Omental fat pad (tissue), 4 donors: ENCODE measurements around the gene SORCS2. TPM values are rescaled to one million over a fixed set of nuclear protein-coding genes. Genes with fewer than 3 reads are reported as not detected.

ENCODE experiments used
- ATAC-seq: fragments of 150-250 bp; one replicate; pipeline ENCODE4 v1.9.1; 2016; ENCODE audit warnings: mild to moderate bottlenecking, moderate library complexity; ENCODE audit not compliant: low FRiP score
- DNase-seq: peaks from one replicate; pipeline ENCODE4 v3.0.0-alpha.2; 2019; ENCODE audit warnings: low spot score
- CTCF ChIP-seq, 3 donors: fragments of 450-650 bp; IDR thresholded peaks; one replicate each; pipeline ENCODE4 v1.5.1; 2016 to 2017; ENCODE audit warnings: antibody characterized with exemption in 3 of 3, mild to moderate bottlenecking in 3 of 3, moderate library complexity in 2 of 3
- total RNA-seq, 4 donors: library from RNA; depleted of rRNA; stranded (reverse); fragments of >200 nt; gene quantifications; one replicate each; pipeline ENCODE4 v1.1.0, GENCODE V29; 2016

Gene SORCS2
- total RNA-seq, 4 donors from 2014 or later, result 0.63 to 4.6 (median 1.2) TPM

GRCh38 chr4:7758476-7758875, 566.1 kb downstream of the SORCS2 start:
- no peak for ATAC-seq
- no peak for TF ChIP-seq CTCF (IDR thresholded peaks at IDR 0.05)
- DNase-seq, result no peak

GRCh38 chr4:7759216-7759615, 566.9 kb downstream of the SORCS2 start:
- no peak for TF ChIP-seq CTCF (IDR thresholded peaks at IDR 0.05)
- ATAC-seq (no peak), DNase-seq (no peak)

GRCh38 chr4:7759635-7760034, 567.3 kb downstream of the SORCS2 start:
- DNase-seq (no peak), ATAC-seq (no peak)
- TF ChIP-seq CTCF (IDR thresholded peaks at IDR 0.05), result no peak

GRCh38 chr4:7760228-7760627, 567.9 kb downstream of the SORCS2 start:
- ATAC-seq, result no peak
- no peak for TF ChIP-seq CTCF (IDR thresholded peaks at IDR 0.05)
- DNase-seq, result no peak

GRCh38 chr4:7760706-7761105, 568.4 kb downstream of the SORCS2 start:
- DNase-seq, result no peak
- no peak for TF ChIP-seq CTCF (IDR thresholded peaks at IDR 0.05)
- no peak for ATAC-seq

- no peak for TF ChIP-seq CTCF (IDR thresholded peaks at IDR 0.05)
- no peak for DNase-seq
- no peak for ATAC-seq
These were observed 569.0 kb downstream of the SORCS2 start for GRCh38 chr4:7761312-7761711.

GRCh38 chr4:7761720-7762119, 569.4 kb downstream of the SORCS2 start:
- TF ChIP-seq CTCF (IDR thresholded peaks at IDR 0.05), result no peak
- DNase-seq (peak; percentile 36), ATAC-seq (peak; percentile 52)
